GM12878 (cell line): ENCODE measurements around the gene POMP. TPM values are rescaled to one million over a fixed set of nuclear protein-coding genes. Genes with fewer than 3 reads are reported as not detected.

Source experiments
- BACH1 ChIP-seq: fragments of 450-650 bp; IDR thresholded peaks from 2 replicates; pipeline ENCODE4 v1.6.1; 2017; ENCODE audit warnings: mild to moderate bottlenecking, borderline replicate concordance
- BHLHE40 ChIP-seq, 2 experiments: fragments of 450-650 bp in 1 of 2; IDR thresholded peaks; 2 replicates each; pipeline ENCODE4 v1.6.1; 2011 to 2017; ENCODE audit warnings: low read depth in 2 of 2, borderline replicate concordance in 1 of 2, improper control_type of control experiment in 1 of 2, low read length in 1 of 2, mild to moderate bottlenecking in 1 of 2
- CEBPB ChIP-seq, 2 experiments: fragments of 150-350 bp in 1 of 2; IDR thresholded peaks; 2 replicates each; pipeline ENCODE4 v1.6.1; 2012 to 2014; ENCODE audit warnings: low read depth in 2 of 2, low read length in 2 of 2, borderline replicate concordance in 1 of 2, inconsistent platforms in 1 of 2
- CHD2 ChIP-seq: IDR thresholded peaks from 2 replicates; pipeline ENCODE4 v1.6.1; 2011; ENCODE audit warnings: low read depth, low read length, improper control_type of control experiment, borderline replicate concordance
- E2F8 ChIP-seq: fragments of 450-650 bp; IDR thresholded peaks from 2 replicates; pipeline ENCODE4 v1.6.1; 2018; ENCODE audit warnings: mild to moderate bottlenecking, low read depth, moderate library complexity; ENCODE audit not compliant: partially characterized antibody
- EGR1 ChIP-seq, 2 experiments: IDR thresholded peaks; 1 replicate in 1 of 2; 2 replicates in 1 of 2; pipeline ENCODE4 v1.6.1; 2011 to 2012; ENCODE audit warnings: low read depth in 2 of 2, low read length in 2 of 2, borderline replicate concordance in 1 of 2, mild to moderate bottlenecking in 1 of 2, moderate library complexity in 1 of 2
- JUNB ChIP-seq: IDR thresholded peaks from 2 replicates; pipeline ENCODE4 v1.6.1; 2016; ENCODE audit warnings: antibody characterized with exemption, mild to moderate bottlenecking
- MEF2A ChIP-seq: IDR thresholded peaks from 2 replicates; pipeline ENCODE4 v1.6.1; 2011; ENCODE audit warnings: low read depth, mild to moderate bottlenecking, low read length, moderate library complexity; ENCODE audit not compliant: insufficient read depth
- MTA2 ChIP-seq: fragments of 450-650 bp; IDR thresholded peaks from 2 replicates; pipeline ENCODE4 v1.6.1; 2016; ENCODE audit warnings: low read depth, mild to moderate bottlenecking, moderate library complexity
- MYB ChIP-seq: fragments of 150-350 bp; IDR thresholded peaks from 2 replicates; pipeline ENCODE4 v1.6.1; 2014; ENCODE audit warnings: mild to moderate bottlenecking, low read depth, low read length, borderline replicate concordance
- PAX5 ChIP-seq: IDR thresholded peaks from 2 replicates; pipeline ENCODE4 v1.6.1; 2011; ENCODE audit warnings: low read depth, low read length, borderline replicate concordance
- POLR2AphosphoS5 ChIP-seq: IDR thresholded peaks from 2 replicates; pipeline ENCODE4 v1.6.1; 2011; ENCODE audit warnings: mild to moderate bottlenecking, low read length, inconsistent platforms
- RELA ChIP-seq: fragments of 450-650 bp; IDR thresholded peaks from 2 replicates; pipeline ENCODE4 v1.8.0; 2014; ENCODE audit warnings: borderline replicate concordance; ENCODE audit not compliant: partially characterized antibody
- RELB ChIP-seq: fragments of 450-650 bp; IDR thresholded peaks from 2 replicates; pipeline ENCODE4 v1.6.1; 2017; ENCODE audit warnings: low read depth, mild to moderate bottlenecking, moderate library complexity
- SIX5 ChIP-seq: IDR thresholded peaks from 2 replicates; pipeline ENCODE4 v1.6.1; 2011; ENCODE audit warnings: mild to moderate bottlenecking, low read depth, low read length, moderate library complexity; ENCODE audit not compliant: severe bottlenecking
- SMARCA5 ChIP-seq: fragments of 450-650 bp; IDR thresholded peaks from 2 replicates; pipeline ENCODE4 v1.6.1; 2017; ENCODE audit warnings: mild to moderate bottlenecking
- SPI1 ChIP-seq: IDR thresholded peaks from 2 replicates; pipeline ENCODE4 v1.6.1; 2011; ENCODE audit warnings: low read depth, mild to moderate bottlenecking, low read length, moderate library complexity, borderline replicate concordance; ENCODE audit not compliant: insufficient read depth
- SREBF2 ChIP-seq: IDR thresholded peaks from 2 replicates; pipeline ENCODE4 v1.6.1; 2012; ENCODE audit warnings: mild to moderate bottlenecking, low read length
- STAT3 ChIP-seq: IDR thresholded peaks from 2 replicates; pipeline ENCODE4 v1.6.1; 2011; ENCODE audit warnings: low read depth, low read length, improper control_type of control experiment
- SUPT20H ChIP-seq: IDR thresholded peaks from 2 replicates; pipeline ENCODE4 v1.6.1; 2011; ENCODE audit warnings: low read depth, mild to moderate bottlenecking, low read length, moderate library complexity, borderline replicate concordance; ENCODE audit not compliant: control insufficient read depth
- ZBTB4 ChIP-seq: fragments of 450-650 bp; formaldehyde crosslinking; IDR thresholded peaks from 2 replicates; pipeline ENCODE4 v1.4.0; 2022; ENCODE audit warnings: mild to moderate bottlenecking, moderate library complexity
- ZNF24 ChIP-seq: fragments of 450-650 bp; IDR thresholded peaks from 2 replicates; pipeline ENCODE4 v1.6.1; 2017; ENCODE audit warnings: antibody characterized with exemption, mild to moderate bottlenecking
- polyA plus RNA-seq, 11 experiments: library from polyadenylated mRNA; depleted of rRNA in 4 of 11; unstranded in 6 of 11; stranded (reverse) in 5 of 11; fragments of >200 nt; fragmentation: Nextera tagmentation in 4 of 11; fragmentation: Illumina TruSeq in 1 of 11; extraction: Ambion mirVana in 4 of 11; extraction: Trizol in 1 of 11; gene quantifications; 1 replicate in 1 of 11; 2 replicates in 10 of 11; pipeline versions ENCODE4 v1.2.1 to v1.2.3, GENCODE V29; 2011 to 2016; ENCODE audit warnings: inconsistent platforms in 2 of 11, missing spikeins in 2 of 11, low read depth in 1 of 11
- total RNA-seq, 4 experiments: library from RNA; depleted of rRNA in 3 of 4; stranded (reverse); fragments of >200 nt in 3 of 4; fragmentation: Illumina TruSeq in 1 of 4; extraction: Trizol in 1 of 4; gene quantifications; 2 replicates each; pipeline versions ENCODE4 v1.2.1 to v1.2.3, GENCODE V29; 2013 to 2021

The POMP gene
- total and polyA plus RNA-seq, 10 of the 15 experiments (the other 5 are each of a cell fraction or from before 2014, with no cell fraction given): 90.4 to 668 (median 144) TPM

GRCh38 chr13:28707629-28708427, 48.9 kb downstream of the POMP start (continued):
- TF ChIP-seq BHLHE40 (IDR thresholded peaks at IDR 0.05; ENCODE audit: borderline replicate concordance in 1 of 2, low read depth in 2 of 2, low read length in 1 of 2) (peak; percentile 67 to 68; a peak in 3 of 4 replicates), SMARCA5 (0 out of 2 replicates have a peak, but pooled peaks have one; percentile 6), EGR1 (IDR thresholded peaks at IDR 0.05; ENCODE audit: borderline replicate concordance in 1 of 2, low read depth in 2 of 2, low read length in 2 of 2) (no peak), SUPT20H (no peak), CEBPB (IDR thresholded peaks at IDR 0.05; ENCODE audit: borderline replicate concordance in 1 of 2, low read depth in 2 of 2, low read length in 2 of 2) (peak in 1 of 2 experiments; percentile 85; a peak in 2 of 4 replicates), RELA (no peak), JUNB (peak; percentile 97), ZBTB4 (CRISPR knock-in tag) (no peak), POLR2AphosphoS5 (no peak), ZNF24 (peak; percentile 63; the same call in 1 of the 2 replicates), PAX5 (peak; percentile 85; the same call in 1 of the 2 replicates), SREBF2 (no peak), SPI1 (peak; percentile 92), RELB (peak; percentile 93), BACH1 (peak; percentile 96), STAT3 (0 out of 2 replicates have a peak, but pooled peaks have one; percentile 56), MTA2 (peak; percentile 87), E2F8 (no peak), SIX5 (no peak), MEF2A (peak; percentile 86), CHD2 (0 out of 2 replicates have a peak, but pooled peaks have one; percentile 57), MYB (peak; percentile 91)
